AG09319 (cell line): ENCODE measurements around the gene CGREF1.

Experiments used
- DNase-seq: peaks from one replicate; pipeline ENCODE4 v3.0.0-alpha.2; 2010; ENCODE audit warnings: low read depth; ENCODE audit errors: extremely low read depth
- TF ChIP-seq, protein P1 (sequence below): IDR thresholded peaks from 2 replicates; pipeline ENCODE4 v1.5.1; 2011; ENCODE audit warnings: low read depth, mild to moderate bottlenecking, inconsistent platforms, low read length, moderate library complexity

Gene CGREF1

DNA sequence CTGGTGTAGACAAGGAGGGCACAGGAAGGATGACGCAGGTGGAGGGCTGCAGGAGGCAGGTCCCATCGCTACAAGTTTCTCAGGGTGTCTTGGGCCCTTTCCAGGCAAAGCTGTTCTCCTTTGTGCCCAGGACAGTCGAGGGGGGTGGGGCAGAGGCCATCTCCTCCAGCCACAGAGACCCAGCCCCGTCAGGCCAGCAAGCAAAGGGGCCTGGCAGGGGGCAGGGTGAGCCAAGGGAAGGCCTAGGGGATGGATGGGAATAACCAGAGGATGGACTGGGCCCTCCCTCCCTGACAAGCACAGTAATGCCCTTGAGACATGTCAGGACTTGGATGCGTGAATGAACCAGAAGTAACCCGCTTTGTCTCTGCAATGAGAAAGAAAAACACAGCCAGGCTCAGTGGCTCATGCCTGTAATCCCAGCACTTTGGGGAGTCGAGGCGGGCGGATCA, 36.2 kb upstream of the CGREF1 start:
- TF ChIP-seq, protein P1, sequence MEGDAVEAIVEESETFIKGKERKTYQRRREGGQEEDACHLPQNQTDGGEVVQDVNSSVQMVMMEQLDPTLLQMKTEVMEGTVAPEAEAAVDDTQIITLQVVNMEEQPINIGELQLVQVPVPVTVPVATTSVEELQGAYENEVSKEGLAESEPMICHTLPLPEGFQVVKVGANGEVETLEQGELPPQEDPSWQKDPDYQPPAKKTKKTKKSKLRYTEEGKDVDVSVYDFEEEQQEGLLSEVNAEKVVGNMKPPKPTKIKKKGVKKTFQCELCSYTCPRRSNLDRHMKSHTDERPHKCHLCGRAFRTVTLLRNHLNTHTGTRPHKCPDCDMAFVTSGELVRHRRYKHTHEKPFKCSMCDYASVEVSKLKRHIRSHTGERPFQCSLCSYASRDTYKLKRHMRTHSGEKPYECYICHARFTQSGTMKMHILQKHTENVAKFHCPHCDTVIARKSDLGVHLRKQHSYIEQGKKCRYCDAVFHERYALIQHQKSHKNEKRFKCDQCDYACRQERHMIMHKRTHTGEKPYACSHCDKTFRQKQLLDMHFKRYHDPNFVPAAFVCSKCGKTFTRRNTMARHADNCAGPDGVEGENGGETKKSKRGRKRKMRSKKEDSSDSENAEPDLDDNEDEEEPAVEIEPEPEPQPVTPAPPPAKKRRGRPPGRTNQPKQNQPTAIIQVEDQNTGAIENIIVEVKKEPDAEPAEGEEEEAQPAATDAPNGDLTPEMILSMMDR = no peak

DNA sequence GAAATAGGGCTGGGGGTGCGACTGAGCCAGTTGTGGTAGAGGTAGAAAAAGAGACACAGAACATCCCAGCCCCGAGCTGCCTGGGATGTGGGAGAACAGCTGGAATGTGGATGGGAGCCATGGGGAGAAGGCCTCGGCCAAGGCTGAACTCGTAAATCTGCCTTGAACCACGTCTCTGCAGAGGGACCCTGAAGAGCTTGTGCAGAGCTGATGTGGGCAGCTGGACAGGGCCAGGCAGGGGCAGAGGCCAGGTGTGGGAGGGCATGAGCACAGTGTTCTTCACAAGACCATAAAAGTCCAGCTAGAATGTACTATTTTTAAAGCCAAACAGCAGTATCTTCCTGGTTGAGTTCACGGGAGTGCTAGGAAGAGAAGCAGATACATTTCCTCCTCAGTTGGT, 35.6 kb upstream of the CGREF1 start:
- DNase-seq = no peak
- TF ChIP-seq, protein P1 = no peak

More for the DNA sequence above, 36.2 kb upstream of the CGREF1 start:
- DNase-seq = no peak

DNA sequence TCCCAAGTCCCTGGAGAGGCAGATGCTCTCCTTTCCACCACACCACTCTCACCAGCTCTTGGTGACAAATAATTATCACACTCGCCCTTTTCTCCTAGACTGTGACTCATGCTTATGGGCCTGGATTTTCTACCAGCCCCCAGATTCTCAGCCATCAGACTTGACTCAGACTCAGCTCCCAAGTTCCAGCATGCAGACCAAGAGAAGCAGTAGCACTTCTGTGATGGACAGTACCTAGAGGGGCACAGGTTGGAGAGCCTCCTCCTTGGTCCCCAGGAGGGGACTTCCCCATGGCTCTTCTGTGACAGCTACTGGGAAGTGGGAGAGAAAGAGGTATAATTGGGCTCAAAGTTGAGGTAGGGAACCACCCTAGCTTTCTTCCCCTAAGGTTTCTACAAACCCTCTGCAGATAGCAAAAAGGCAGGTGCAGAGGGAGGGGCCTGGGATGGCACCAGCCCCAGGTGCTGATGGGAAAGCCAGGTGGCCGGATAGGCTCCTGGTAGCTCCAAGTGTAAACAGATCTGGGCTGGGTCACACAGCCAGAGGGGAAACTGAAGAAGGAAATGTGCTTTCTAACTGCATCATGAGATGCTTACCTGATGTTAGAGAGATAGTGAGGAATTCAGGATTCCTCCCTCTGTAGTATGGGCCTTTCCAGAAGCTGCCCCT, 34.0 kb upstream of the CGREF1 start:
- DNase-seq = no peak
- TF ChIP-seq, protein P1 = no peak

DNA sequence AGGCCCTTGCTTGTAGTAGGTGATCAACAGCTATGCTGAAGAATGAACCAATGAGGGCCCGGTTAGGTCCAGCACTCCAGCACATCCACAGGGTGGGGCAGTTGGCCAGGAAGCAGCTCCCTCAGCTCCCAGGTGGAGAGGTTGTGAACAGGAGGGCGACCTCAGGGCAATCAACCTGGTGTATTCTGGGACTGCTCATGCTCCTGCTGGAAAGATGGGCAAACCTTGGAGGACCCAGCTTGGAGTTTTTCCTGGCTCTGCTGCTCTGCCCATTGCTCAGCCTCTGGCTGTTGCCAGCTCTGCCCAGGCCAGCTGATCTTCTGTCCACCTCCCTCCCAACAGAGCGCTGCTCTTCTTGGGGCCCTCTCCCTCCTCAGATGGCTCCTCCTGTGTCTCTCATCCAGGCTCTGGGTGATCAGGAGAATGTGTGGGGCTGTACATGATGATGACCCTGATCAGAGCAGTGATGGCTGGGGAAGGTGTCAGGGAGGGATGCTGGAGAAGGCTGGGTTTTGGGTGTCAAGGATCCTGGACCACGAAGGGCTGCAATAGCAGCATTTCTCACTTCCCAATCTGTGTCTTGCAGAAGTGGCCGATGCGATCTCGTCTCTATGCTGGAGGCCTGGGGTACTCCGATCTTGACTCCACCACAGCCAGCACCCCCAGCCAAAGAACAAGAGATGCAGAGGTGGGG, 33.3 kb upstream of the CGREF1 start:
- TF ChIP-seq, protein P1 = no peak
- no peak for DNase-seq

DNA sequence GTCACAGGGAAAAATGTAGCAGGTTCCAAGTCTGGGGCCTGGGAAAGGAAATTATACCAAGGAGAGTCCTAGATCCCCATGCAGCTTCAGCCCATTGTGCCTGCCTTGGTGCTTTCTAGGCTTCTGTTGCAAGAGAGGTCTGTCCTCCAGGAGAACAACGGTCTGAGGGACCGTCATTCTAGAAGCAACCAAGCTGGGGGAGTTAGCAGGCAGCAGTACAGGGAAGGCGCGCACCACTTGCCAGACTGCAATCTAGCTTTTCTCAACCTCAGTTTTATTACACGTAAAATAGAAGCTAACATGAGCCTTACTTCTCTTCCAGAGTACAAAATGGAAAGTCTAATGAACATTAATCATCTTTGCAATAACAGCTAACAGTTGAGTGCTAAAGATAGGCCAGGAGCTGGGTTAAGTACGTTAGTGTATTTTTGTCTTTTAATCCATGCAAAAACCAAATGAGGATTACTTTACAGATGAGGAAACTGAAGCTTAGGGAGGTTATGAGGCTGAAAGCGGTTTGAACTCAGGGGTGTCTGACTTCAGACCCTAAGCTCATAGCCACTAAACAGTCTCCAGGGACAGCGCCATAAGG, 31.8 kb upstream of the CGREF1 start:
- DNase-seq = no peak
- TF ChIP-seq, protein P1 = no peak

DNA sequence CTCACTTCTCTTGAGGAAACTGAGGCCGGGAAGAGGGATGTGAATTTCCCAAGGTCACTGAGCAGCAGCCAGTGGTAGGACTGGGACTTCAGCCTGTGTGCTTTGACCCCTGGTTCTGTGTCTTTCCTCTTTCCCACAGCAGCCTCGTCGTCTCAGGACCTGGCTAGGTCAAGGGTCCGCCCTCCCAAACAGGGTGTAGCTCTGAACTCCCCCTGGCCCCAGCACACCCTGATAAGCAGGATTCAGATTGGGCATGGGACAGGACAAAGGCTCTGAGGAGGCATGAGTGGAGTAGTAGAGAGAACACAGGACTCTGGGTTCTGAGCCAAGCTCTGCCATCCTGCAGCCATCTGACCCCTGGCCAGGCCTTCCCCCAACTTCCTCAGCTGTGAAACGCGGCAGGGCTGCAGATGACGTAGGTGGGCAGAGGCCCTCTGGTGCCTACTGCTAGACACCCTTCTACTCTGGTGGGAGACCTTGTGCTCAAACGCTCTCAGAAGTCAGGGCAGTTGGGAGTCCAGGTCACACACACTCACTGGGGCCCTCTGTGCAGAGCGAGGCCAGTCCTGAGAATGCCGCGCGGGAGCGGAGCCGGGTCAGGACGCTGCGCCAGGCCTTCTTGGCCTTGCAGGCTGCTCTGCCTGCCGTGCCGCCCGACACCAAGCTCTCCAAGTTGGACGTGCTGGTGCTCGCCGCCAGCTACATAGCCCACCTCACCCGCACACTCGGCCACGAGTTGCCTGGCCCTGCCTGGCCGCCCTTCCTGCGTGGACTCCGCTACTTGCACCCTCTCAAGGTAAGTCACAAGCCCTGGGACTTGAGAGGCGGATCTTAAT, 30.9 kb upstream of the CGREF1 start:
- DNase-seq = no peak
- TF ChIP-seq, protein P1 = no peak
